Aorta (tissue), 5 donors: ENCODE measurements around the gene M1AP. TPM values are rescaled to one million over a fixed set of nuclear protein-coding genes. Genes with fewer than 3 reads are reported as not detected.

Source experiments
- ATAC-seq: fragments of 200-7000 bp; cut with Tn5 transposase; one replicate; pipeline ENCODE4 v1.9.1; 2022; ENCODE audit warnings: moderate library complexity; ENCODE audit not compliant: low FRiP score
- DNase-seq, 2 donors: peaks; one replicate each; pipeline ENCODE4 v3.0.0-alpha.2; 2020
- H3K27ac ChIP-seq, 2 donors: one replicate each; pipeline ENCODE4 v1.5.1; 2013; ENCODE audit warnings: low read length in 2 of 2, mild to moderate bottlenecking in 2 of 2, moderate library complexity in 2 of 2, control low read depth in 1 of 2, inconsistent platforms in 1 of 2, low read depth in 1 of 2
- H3K27me3 ChIP-seq, 2 donors: one replicate each; pipeline ENCODE4 v1.6.1; 2013; ENCODE audit warnings: control low read depth in 1 of 2, low read length in 1 of 2, mild to moderate bottlenecking in 1 of 2, moderate library complexity in 1 of 2; ENCODE audit not compliant: insufficient read depth in 2 of 2, control insufficient read depth in 1 of 2
- H3K36me3 ChIP-seq, 2 donors: one replicate each; pipeline ENCODE4 v1.6.1; 2013; ENCODE audit warnings: control low read depth in 1 of 2, low read length in 1 of 2, mild to moderate bottlenecking in 1 of 2; ENCODE audit not compliant: insufficient read depth in 2 of 2, control insufficient read depth in 1 of 2
- H3K4me1 ChIP-seq, 2 donors: one replicate each; pipeline ENCODE4 v1.6.1; 2013; ENCODE audit warnings: low read length in 2 of 2, control low read depth in 1 of 2, mild to moderate bottlenecking in 1 of 2, moderate library complexity in 1 of 2; ENCODE audit not compliant: insufficient read depth in 2 of 2, control insufficient read depth in 1 of 2
- H3K4me3 ChIP-seq, 2 donors: one replicate each; pipeline ENCODE4 v1.5.1; 2013; ENCODE audit warnings: low read length in 2 of 2, control low read depth in 1 of 2, mild to moderate bottlenecking in 1 of 2
- H3K9me3 ChIP-seq: one replicate; pipeline ENCODE4 v1.6.1; 2013; ENCODE audit warnings: mild to moderate bottlenecking, low read length; ENCODE audit not compliant: control insufficient read depth
- WGBS, 2 donors: extraction: QIAGEN DNeasy Blood & Tissue Kit; methylation state at CpG; one replicate each; pipeline ENCODE4 v1.1.7; 2013; 5-methylcytosine and 5-hydroxymethylcytosine counted together
- intact Hi-C, 2 donors: fragments of 100-400 bp; cut with DNase I; formaldehyde crosslinking; loops; one replicate each; pipeline versions ENCODE4 v1.14.2 to v1.15.0; 2022
- polyA plus RNA-seq, 2 donors: library from polyadenylated mRNA; stranded (reverse); fragments of 200-250 nt; gene quantifications; one replicate each; pipeline ENCODE4 v1.2.3, GENCODE V29; 2013
- total RNA-seq, 2 donors: library from RNA; stranded (reverse); fragmentation: NEBNext Ultra II Directional; extraction: Animal tissue kit (Norgen Biotek cat#: 25700); gene quantifications; one replicate each; pipeline ENCODE4 v1.2.1, GENCODE V29; 2021
- donor health status: healthy with polysubstance abuse.
- donor health status: Bipolar disorder and iron deficiency.
- donor health status: DM: no; HTN: no; CAD: no.
- donor health status: DM: no; HTN: no; CAD: no.
- donor health status: DM: yes; HTN: yes; CAD: no.

M1AP gene
- total and polyA plus RNA-seq, 4 donors = 1.3 TPM; not detected in 3

DNA sequence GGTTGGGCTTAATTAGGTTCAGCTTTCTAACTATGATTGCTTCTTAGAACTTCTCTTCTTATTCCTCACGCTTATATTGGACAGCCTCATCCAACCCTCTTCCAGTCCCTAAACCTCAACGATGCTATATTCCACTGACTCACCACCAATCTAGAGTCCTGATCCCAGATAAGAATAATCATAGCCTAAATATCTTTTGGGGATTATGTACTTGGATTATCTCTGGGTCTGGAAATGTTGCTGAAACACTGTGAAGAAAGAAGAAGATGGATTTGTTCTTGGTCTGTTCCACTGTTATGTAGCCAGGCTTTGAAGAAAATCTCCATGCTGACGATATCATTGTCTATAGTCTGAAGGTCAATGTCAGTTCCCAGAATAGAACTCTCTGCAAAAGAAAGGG, 66.7 kb downstream of the M1AP start:
- 73% methylated on average over 3 of the region's 3 CpGs for WGBS, 2 donors
- intact Hi-C loops = loop anchor here (5.0 to 10.0 kb wide), 3 partner anchors 34 to 54 kb away; partner anchors contain the start of genes AUP1 (in 1 of the 2), DQX1 (in 1 of the 2) and HTRA2 (in 1 of the 2)
- no peaks in the 10 kb centered on the region for H3K36me3 ChIP-seq
- H3K4me3 ChIP-seq = no peak overlapping the region
- peaks cover 1 to 3% of the 10 kb centered on the region in 2 donors for H3K4me1 ChIP-seq
- H3K9me3 ChIP-seq = no peaks in the 10 kb centered on the region
- DNase-seq = no peak
- H3K27ac ChIP-seq = no peak overlapping the region
- H3K27me3 ChIP-seq = no peaks in the 10 kb centered on the region
- ATAC-seq = no peak

DNA sequence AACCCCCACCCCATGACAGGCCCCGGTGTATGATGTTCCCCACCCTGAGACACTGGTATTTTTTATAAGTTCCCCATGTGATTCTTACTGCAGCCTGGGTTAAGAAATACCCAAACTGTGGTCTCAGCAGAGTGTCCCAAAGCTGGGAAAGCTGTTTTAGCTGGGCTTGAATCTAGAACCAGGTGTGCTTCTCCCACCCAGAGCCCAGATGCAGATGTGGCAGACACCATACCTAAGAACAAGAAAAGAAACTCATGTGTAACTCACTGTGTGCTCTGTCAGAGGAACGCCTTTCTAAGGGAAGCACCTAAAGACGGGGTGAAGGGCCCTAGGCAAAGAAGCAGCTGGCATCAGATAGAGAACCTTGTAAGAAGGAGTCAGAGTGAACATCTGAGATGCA, 69.7 kb downstream of the M1AP start:
- DNase-seq (no peak), ATAC-seq (no peak)
- WGBS, 2 donors = 90 to 91% methylated on average over 3 of the region's 3 CpGs
- Histone ChIP-seq H3K4me1 (peaks cover 0 to 3% of the 10 kb centered on the region in 2 donors), H3K4me3 (no peak overlapping the region), H3K9me3 (no peaks in the 10 kb centered on the region), H3K36me3 (no peaks in the 10 kb centered on the region), H3K27ac (no peak overlapping the region), H3K27me3 (no peaks in the 10 kb centered on the region)
- intact Hi-C loops = no loop called here

DNA sequence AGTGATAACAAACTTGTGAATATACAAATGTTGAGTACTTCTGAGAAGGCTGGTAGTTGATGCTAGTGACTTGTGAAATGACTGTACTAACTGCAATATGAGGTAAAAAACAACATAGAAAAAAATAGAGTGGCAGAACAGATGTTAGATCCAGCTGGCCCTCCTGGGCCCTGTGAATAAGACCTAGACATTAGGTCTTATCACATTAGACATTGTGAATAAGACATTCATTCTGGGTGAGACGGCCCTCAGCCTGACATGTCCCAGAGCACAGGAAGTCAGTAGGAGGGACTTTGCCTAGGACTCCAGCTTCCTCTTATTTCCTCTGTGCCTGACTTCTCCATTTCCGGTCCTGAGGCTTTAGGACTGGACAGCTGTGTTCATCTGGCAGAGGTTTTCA, 70.7 kb downstream of the M1AP start:
- DNase-seq (no peak), ATAC-seq (no peak)
- Histone ChIP-seq H3K27ac (no peak overlapping the region), H3K27me3 (no peaks in the 10 kb centered on the region), H3K4me1 (no peaks in the 10 kb centered on the region), H3K36me3 (no peaks in the 10 kb centered on the region), H3K9me3 (no peaks in the 10 kb centered on the region), H3K4me3 (no peak overlapping the region)
- WGBS, 2 donors = 51 to 65% methylated on average over 2 of the region's 2 CpGs
- intact Hi-C loops = no loop called here

DNA sequence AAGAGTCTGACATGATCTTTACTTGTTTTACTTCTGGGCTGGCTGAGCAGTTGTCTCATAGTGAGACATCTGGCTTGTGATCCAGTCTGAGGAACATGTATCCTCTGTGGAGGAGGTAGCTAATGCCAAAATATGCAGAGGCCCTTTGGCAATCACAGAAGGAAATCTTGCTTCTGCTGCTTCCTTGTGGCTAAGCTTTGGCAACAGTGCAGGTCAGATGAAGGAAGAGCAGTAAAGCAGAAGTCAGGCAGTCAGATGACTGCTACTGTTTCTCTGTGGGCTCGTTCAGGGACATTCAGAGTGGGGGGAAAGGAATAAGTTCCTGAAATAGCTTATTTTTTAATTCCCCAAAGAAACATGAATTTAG, 71.3 kb downstream of the M1AP start:
- intact Hi-C loops = no loop called here
- H3K9me3 ChIP-seq = no peaks in the 10 kb centered on the region
- WGBS, 2 donors = 29 to 50% methylated on average over 1 of the region's 1 CpG
- DNase-seq (peak in 1 of 2 donors; percentile 64), ATAC-seq (peak; percentile 63)
- no peaks in the 10 kb centered on the region for H3K27me3 ChIP-seq
- H3K4me1 ChIP-seq = no peaks in the 10 kb centered on the region
- no peak overlapping the region for H3K4me3 ChIP-seq
- H3K36me3 ChIP-seq = no peaks in the 10 kb centered on the region
- no peak overlapping the region for H3K27ac ChIP-seq

DNA sequence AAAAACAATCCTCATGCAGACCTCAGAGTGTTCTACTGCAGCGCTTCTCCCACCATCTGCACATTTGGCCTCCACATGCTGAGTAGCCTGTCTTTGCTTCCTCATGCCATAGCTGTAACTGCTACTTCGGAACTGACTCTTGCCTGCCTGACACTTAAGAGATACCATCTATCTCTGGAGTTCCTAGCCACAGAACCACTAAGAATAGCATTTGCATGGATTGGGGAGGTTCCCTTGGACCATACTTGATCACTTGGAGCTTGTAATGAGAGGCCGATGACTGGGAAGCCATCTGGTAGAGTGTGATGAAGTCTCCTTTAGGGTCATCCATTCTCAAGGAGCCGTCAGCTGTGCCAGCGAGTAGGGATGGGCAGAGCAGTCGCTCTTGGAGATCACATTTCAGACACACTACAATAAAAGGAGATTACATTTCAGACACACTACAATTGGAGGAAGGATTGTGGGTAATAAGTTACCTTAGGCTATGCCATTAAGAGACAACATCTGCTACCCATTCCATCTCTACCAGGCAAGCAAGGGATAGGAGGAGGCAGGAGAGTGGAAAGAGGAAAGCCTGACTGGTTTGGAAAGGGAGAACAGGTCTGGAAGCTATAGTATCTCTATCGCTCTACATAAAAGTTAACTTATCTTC, 71.8 kb downstream of the M1AP start:
- H3K4me1 ChIP-seq = no peaks in the 10 kb centered on the region
- no peak for DNase-seq
- 71 to 73% methylated on average over 7 of the region's 7 CpGs for WGBS, 2 donors
- no peak overlapping the region for H3K4me3 ChIP-seq
- H3K27ac ChIP-seq = no peak overlapping the region
- no peaks in the 10 kb centered on the region for H3K27me3 ChIP-seq
- no peak for ATAC-seq
- intact Hi-C loops = no loop called here
- H3K36me3 ChIP-seq = no peaks in the 10 kb centered on the region
- no peaks in the 10 kb centered on the region for H3K9me3 ChIP-seq

DNA sequence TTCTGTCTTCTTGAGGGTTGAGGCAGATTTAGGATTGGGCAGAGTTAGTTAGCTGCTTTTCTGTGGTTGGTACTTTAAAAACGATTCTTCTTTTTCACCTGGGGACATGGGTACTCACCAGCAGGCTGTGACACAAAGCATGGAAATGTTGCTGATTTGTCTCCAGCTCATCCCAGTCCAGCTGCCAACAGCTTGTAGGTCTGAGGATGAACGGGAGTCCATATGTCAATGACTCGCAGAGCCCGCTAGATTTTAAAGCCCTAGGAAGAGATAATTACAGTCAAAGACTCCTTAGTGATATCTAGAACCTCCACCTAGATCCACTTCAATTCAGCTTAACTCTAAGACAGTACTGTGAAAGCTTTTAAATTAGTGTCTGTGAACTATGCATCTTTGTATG, 72.8 kb downstream of the M1AP start:
- WGBS, 2 donors = 89% methylated on average over 4 of the region's 4 CpGs
- Histone ChIP-seq H3K27me3 (no peaks in the 10 kb centered on the region), H3K9me3 (no peaks in the 10 kb centered on the region), H3K27ac (no peak overlapping the region), H3K4me3 (no peak overlapping the region), H3K36me3 (no peaks in the 10 kb centered on the region), H3K4me1 (no peaks in the 10 kb centered on the region)
- no peak for DNase-seq
- intact Hi-C loops = no loop called here
- no peak for ATAC-seq

DNA sequence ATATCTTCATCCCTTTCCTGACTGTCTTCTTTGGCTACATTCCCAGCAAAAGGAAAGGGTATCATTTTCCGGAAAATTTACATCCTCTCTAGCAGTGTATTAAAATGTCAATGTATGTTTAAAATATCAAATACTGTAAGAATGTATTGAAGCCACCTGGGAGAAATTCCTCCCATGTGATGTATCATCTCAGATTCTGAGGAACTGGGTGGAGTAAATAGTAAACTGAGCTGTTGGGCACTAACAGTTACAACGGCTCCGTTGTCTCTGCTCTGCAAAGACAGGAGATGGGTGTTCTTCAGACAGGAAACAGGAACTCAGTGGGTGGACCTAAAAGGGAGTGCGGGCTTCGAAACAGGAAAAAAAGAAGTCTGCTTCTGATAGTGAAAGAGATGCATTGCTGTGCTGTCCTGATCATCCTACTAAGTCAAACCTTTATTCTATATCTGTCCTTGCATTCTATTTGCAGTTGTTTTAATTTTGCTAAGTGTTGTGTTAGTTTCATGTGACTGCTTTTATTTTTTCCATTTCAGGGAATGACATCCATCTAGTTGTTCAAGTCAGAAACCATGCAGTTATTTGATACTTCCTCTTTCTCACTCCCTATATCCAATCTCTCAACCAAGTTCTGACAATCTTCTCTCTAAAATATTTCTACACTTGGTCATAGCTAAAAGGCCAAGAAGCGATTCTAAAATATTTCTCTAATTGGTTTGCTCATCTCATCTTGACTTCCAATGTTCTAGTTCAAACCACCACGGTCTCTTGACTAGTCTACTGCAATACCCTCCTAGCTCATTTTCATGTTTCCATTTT, 74.2 kb downstream of the M1AP start:
- Histone ChIP-seq H3K27me3 (no peaks in the 10 kb centered on the region), H3K27ac (no peak overlapping the region), H3K4me3 (no peak overlapping the region), H3K4me1 (no peaks in the 10 kb centered on the region), H3K36me3 (no peaks in the 10 kb centered on the region), H3K9me3 (no peaks in the 10 kb centered on the region)
- WGBS, 2 donors = 56 to 60% methylated on average over 7 of the region's 7 CpGs
- no peak for DNase-seq
- intact Hi-C loops = no loop called here
- ATAC-seq = no peak

DNA sequence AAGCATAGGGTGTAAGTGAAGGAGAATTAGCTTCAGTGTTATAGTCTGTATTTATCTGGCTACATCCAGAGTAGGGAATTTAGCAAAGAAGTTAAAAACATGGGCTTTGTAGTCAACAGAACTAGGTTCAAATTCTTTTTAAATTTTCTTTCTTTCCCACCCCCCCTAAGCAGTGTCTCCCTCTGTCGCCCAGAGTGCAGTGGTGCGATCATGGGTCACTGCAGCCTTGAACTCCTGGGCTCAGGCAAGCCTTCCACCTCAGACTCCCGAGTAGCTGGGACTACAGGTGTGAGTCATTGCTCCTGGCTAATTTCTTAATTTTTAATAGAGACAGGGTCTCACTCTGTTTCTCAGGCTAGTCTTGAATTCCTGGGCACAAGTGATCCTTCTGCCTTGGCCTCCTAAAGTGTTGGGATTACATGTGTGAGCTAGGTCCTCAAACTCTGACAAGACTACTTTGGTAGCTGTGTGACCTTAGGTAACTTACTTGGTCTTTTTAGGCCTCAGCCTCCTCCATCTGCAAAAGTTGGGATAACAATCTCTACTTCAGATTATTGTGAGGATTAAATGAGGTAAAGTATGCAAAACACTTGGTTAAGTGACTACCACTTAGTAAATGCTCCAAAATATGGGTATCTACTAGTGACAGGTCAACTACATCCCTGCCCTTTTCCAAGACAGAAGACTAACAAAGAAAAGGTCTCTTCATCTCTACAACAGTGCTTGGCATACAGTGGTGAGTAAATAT, 75.8 kb downstream of the M1AP start:
- Histone ChIP-seq H3K36me3 (no peaks in the 10 kb centered on the region), H3K9me3 (no peaks in the 10 kb centered on the region), H3K27ac (no peak overlapping the region), H3K4me1 (no peaks in the 10 kb centered on the region), H3K27me3 (no peaks in the 10 kb centered on the region), H3K4me3 (no peak overlapping the region)
- DNase-seq (no peak), ATAC-seq (no peak)
- 69 to 71% methylated on average over 3 of the region's 3 CpGs for WGBS, 2 donors
- intact Hi-C loops = no loop called here
